Gastroesophageal sphincter (tissue), 4 donors: ENCODE results near the gene TMEM238. TPM values are rescaled to one million over a fixed set of nuclear protein-coding genes. Genes with fewer than 3 reads are reported as not detected.
"Not testable (repeated sequence)": the region's sequence is repeated elsewhere in the genome, so short reads cannot be mapped to it uniquely, and the experiment has no call there.

Source experiments
- ATAC-seq: fragments of 150-250 bp; one replicate; pipeline ENCODE4 v1.9.1; 2016; ENCODE audit warnings: mild to moderate bottlenecking, moderate library complexity
- H3K27ac ChIP-seq, 4 donors: fragments of 200-600 bp; sonication (generic) in 3 of 4; 1 replicate in 3 of 4; 2 replicates in 1 of 4; pipeline ENCODE4 v1.5.1; 2016 to 2019
- H3K27me3 ChIP-seq: fragments of 200-600 bp; sonication (generic); one replicate; pipeline ENCODE4 v1.5.1; 2019
- H3K36me3 ChIP-seq, 2 donors: fragments of 200-600 bp; sonication (generic); one replicate each; pipeline ENCODE4 v1.5.1; 2019; ENCODE audit warnings: control low read depth in 1 of 2
- H3K4me1 ChIP-seq, 3 donors: fragments of 200-600 bp; sonication (generic); 1 replicate in 2 of 3; 2 replicates in 1 of 3; pipeline ENCODE4 v1.5.1; 2016 to 2019; ENCODE audit warnings: control low read depth in 2 of 3
- H3K4me3 ChIP-seq, 2 donors: fragments of 200-600 bp; sonication (generic); one replicate each; pipeline ENCODE4 v1.5.1; 2019; ENCODE audit warnings: mild to moderate bottlenecking in 1 of 2, moderate library complexity in 1 of 2
- H3K9me3 ChIP-seq, 3 donors: fragments of 200-600 bp; sonication (generic); one replicate each; pipeline ENCODE4 v1.5.1; 2017 to 2019; ENCODE audit warnings: control low read depth in 2 of 3
- CTCF ChIP-seq, 4 experiments: fragments of 200-600 bp in 2 of 4; fragments of 450-650 bp in 2 of 4; sonication (generic) in 1 of 4; IDR thresholded peaks; one replicate each; pipeline ENCODE4 v1.5.1; 2017 to 2019; ENCODE audit warnings: antibody characterized with exemption in 4 of 4, mild to moderate bottlenecking in 2 of 4, moderate library complexity in 2 of 4
- EP300 ChIP-seq: sonication (generic); formaldehyde crosslinking; IDR thresholded peaks from one replicate; pipeline ENCODE4 v1.6.1; 2017; ENCODE audit warnings: antibody characterized with exemption, mild to moderate bottlenecking
- POLR2A ChIP-seq, 2 donors: fragments of 450-650 bp; IDR thresholded peaks; one replicate each; pipeline ENCODE4 v1.6.1; 2017; ENCODE audit warnings: antibody characterized with exemption in 2 of 2, mild to moderate bottlenecking in 2 of 2, moderate library complexity in 1 of 2
- POLR2AphosphoS5 ChIP-seq: sonication (generic); formaldehyde crosslinking; IDR thresholded peaks from one replicate; pipeline ENCODE4 v1.6.1; 2017; ENCODE audit warnings: antibody characterized with exemption
- WGBS, 2 donors: methylation state at CpG; one replicate each; pipeline ENCODE4 v1.1.5; 2018; ENCODE audit warnings: low coverage in 1 of 2; 5-methylcytosine and 5-hydroxymethylcytosine counted together
- total RNA-seq, 4 donors: library from RNA; depleted of rRNA; stranded (reverse); fragments of >200 nt; gene quantifications; one replicate each; pipeline ENCODE4 v1.1.0, GENCODE V29; 2016

Gene TMEM238
- total RNA-seq, 4 donors from 2014 or later, result 1.6 to 6.0 TPM; not detected in 2

- Histone ChIP-seq H3K27me3 (peaks cover under 1% of the 10 kb centered on the region), H3K27ac (peak overlapping the region in 3 of 4 donors; percentile 44 to 98 (median 87)), H3K36me3 (peaks cover 0 to 31% of the 10 kb centered on the region in 2 donors), H3K4me3 (peak overlapping the region; percentile 73 to 94), H3K9me3 (no peaks in the 10 kb centered on the region), H3K4me1 (peaks cover 0 to 41% (median 20%) of the 10 kb centered on the region in 3 donors)
- TF ChIP-seq EP300 (no peak), CTCF (IDR thresholded peaks at IDR 0.05) (no peak), POLR2A (IDR thresholded peaks at IDR 0.05) (no peak), POLR2AphosphoS5 (no peak)
- 0 to 1% methylated on average over 3 to 19 of the region's 24 CpGs for WGBS, 2 donors
- ATAC-seq, result no peak
Measured at GRCh38 chr19:55340784-55341147, 43.3 kb downstream of the TMEM238 start.

GRCh38 chr19:55339889-55340783 lies 44.0 kb downstream of the TMEM238 start:
- TF ChIP-seq EP300 (no peak), POLR2A (IDR thresholded peaks at IDR 0.05) (peak; percentile 89 to 93), POLR2AphosphoS5 (peak; percentile 96)
- peak overlapping the region; percentile 87 to 98 (median 90) for H3K27ac ChIP-seq

GRCh38 chr19:55339105-55339888 lies 44.8 kb downstream of the TMEM238 start, which contains the start of gene KMT5C:
TSS of gene KMT5C (plus strand) at chr19:55339876. CDS start at chr19:55341937, 2,061 bp downstream.
- Histone ChIP-seq H3K36me3 (peaks cover 0 to 26% of the 10 kb centered on the region in 2 donors), H3K4me3 (peak within 1 kb of the TSS; percentile 73 to 94), H3K27me3 (peaks cover 15% of the 10 kb centered on the region), H3K9me3 (no peaks in the 10 kb centered on the region), H3K27ac (peak within 1 kb of the TSS; percentile 90 to 98 (median 91)), H3K4me1 (peaks cover 0 to 34% (median 20%) of the 10 kb centered on the region in 3 donors)
- WGBS, 2 donors, result 0% methylated on average over 1 to 10 of the region's 63 CpGs
- peak; percentile 94 for ATAC-seq
- TF ChIP-seq POLR2A (IDR thresholded peaks at IDR 0.05) (no peak), CTCF (IDR thresholded peaks at IDR 0.05) (peak in 3 of 4 experiments; percentile 36 to 74 (median 73))

More at GRCh38 chr19:55339889-55340783, 44.0 kb downstream of the TMEM238 start:
- 0 to 3% methylated on average over 6 to 22 of the region's 44 CpGs for WGBS, 2 donors
- Histone ChIP-seq H3K9me3 (no peaks in the 10 kb centered on the region), H3K36me3 (peaks cover 0 to 31% of the 10 kb centered on the region in 2 donors), H3K4me1 (peaks cover 0 to 35% (median 20%) of the 10 kb centered on the region in 3 donors), H3K4me3 (peak overlapping the region; percentile 73 to 94), H3K27me3 (peaks cover 6% of the 10 kb centered on the region)
- ATAC-seq, result no peak

GRCh38 chr19:55336101-55336500 lies 48.0 kb downstream of the TMEM238 start:
- TF ChIP-seq EP300, result no peak
- no peak for TF ChIP-seq POLR2A (IDR thresholded peaks at IDR 0.05)
- no peak for TF ChIP-seq CTCF (IDR thresholded peaks at IDR 0.05)
- TF ChIP-seq POLR2AphosphoS5, result no peak
- peaks cover 0 to 22% (median 13%) of the 10 kb centered on the region in 3 donors for H3K4me1 ChIP-seq
- H3K4me3 ChIP-seq, result no peak overlapping the region
- H3K36me3 ChIP-seq, result no peaks in the 10 kb centered on the region
- no peaks in the 10 kb centered on the region for H3K9me3 ChIP-seq
- H3K27ac ChIP-seq, result no peak overlapping the region
- peaks cover 35% of the 10 kb centered on the region for H3K27me3 ChIP-seq
- 68 to 78% methylated on average over 7 of the region's 7 CpGs for WGBS, 2 donors
- no peak for ATAC-seq

GRCh38 chr19:55333870-55334269 lies 50.2 kb downstream of the TMEM238 start:
- TF ChIP-seq EP300 (no peak), POLR2A (IDR thresholded peaks at IDR 0.05) (no peak), CTCF (IDR thresholded peaks at IDR 0.05) (no peak), POLR2AphosphoS5 (no peak)
- ATAC-seq, result no peak
- H3K27me3 ChIP-seq, result peaks cover 41% of the 10 kb centered on the region
- H3K4me3 ChIP-seq, result no peak overlapping the region
- no peaks in the 10 kb centered on the region for H3K36me3 ChIP-seq
- 71 to 82% methylated on average over 9 to 10 of the region's 11 CpGs for WGBS, 2 donors
- H3K9me3 ChIP-seq, result no peaks in the 10 kb centered on the region
- no peak overlapping the region for H3K27ac ChIP-seq
- peaks cover 0 to 9% (median 4%) of the 10 kb centered on the region in 3 donors for H3K4me1 ChIP-seq

- not testable (repeated sequence) for H3K4me1 ChIP-seq, H3K9me3 ChIP-seq, H3K36me3 ChIP-seq, H3K27ac ChIP-seq, H3K4me3 ChIP-seq, ATAC-seq
- WGBS, 2 donors, result 84 to 86% methylated on average over 4 to 5 of the region's 6 CpGs
- H3K27me3 ChIP-seq, result peaks cover 31% of the 10 kb centered on the region
Measured at GRCh38 chr19:55329791-55330190, 54.3 kb downstream of the TMEM238 start.
